NCI-H187 (cell line): ENCODE results near the gene LRRC17.
"Not testable (repeated sequence)": the region's sequence is repeated elsewhere in the genome, so short reads cannot be mapped to it uniquely, and the experiment has no call there.

ENCODE experiments used
- DNase-seq, 2 experiments: peaks; one replicate each; lab custom pipeline; 2025; lab: John Stamatoyannopoulos, UW

LRRC17 gene

GRCh38 chr7:102942181-102942866, 29.5 kb downstream of the LRRC17 start:
- DNase-seq: no peak

GRCh38 chr7:102942868-102943267, 30.1 kb downstream of the LRRC17 start:
- no peak for DNase-seq

GRCh38 chr7:102943423-102944169, 30.8 kb downstream of the LRRC17 start:
- DNase-seq: no peak

DNA sequence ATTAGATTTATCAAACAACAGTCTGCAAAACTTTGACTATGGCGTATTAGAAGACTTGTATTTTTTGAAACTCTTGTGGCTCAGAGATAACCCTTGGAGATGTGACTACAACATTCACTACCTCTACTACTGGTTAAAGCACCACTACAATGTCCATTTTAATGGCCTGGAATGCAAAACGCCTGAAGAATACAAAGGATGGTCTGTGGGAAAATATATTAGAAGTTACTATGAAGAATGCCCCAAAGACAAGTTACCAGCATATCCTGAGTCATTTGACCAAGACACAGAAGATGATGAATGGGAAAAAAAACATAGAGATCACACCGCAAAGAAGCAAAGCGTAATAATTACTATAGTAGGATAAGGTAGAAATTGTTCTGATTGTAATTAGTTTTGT, 31.4 kb downstream of the LRRC17 start:
- DNase-seq: no peak

DNA sequence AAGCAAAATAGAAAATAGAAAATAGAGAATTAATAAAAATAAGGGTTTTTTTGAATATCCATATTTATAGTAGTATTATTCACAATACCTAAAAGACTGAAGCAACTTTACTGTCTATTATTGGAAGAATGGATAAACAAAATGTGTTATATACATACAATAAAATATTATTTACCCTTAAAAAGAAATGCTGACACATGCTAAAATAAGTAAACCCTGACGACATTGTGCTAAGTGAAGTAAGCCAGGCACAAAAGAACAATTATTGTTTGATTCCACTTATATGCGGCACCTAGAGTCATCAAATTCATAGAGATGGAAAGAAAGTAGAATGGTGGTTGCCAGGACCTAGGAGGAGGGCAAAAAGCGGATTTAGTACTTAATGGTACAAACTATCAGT, 39.0 kb downstream of the LRRC17 start:
- no peak for DNase-seq

DNA sequence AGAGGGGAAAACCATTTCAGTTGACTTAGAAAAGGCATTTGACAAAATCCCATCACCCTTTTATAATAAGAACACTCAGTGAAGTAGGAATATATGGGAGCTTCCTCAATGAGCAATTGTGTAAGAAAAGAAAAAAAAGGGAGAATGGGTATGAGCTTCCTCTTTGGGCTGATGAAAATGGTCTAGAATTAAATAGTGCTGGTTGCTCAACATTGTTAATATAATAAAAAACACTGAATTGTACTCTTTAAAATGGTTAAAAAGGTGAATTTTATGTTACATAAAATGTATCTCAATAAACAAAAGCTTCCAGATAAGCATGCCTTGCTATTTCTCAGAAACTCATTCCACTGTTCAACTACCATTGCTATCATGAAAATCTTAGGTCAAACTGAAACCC, 40.6 kb downstream of the LRRC17 start:
- DNase-seq: no peak

GRCh38 chr7:102954359-102954758, 41.6 kb downstream of the LRRC17 start:
- DNase-seq: not testable (repeated sequence)

- DNase-seq: not testable (repeated sequence)
These were observed 45.2 kb downstream of the LRRC17 start for GRCh38 chr7:102958004-102958403.

DNA sequence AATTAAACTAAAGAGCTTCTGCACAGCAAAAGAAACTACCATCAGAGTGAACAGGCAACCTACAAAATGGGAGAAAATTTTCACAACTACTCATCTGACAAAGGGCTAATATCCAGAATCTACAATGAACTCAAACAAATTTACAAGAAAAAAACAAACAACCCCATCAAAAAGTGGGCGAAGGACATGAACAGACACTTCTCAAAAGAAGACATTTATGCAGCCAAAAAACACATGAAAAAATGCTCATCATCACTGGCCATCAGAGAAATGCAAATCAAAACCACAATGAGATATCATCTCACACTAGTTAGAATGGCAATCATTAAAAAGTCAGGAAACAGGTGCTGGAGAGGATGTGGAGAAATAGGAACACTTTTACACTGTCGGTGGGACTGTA, 49.2 kb downstream of the LRRC17 start:
- not testable (repeated sequence) for DNase-seq

DNA sequence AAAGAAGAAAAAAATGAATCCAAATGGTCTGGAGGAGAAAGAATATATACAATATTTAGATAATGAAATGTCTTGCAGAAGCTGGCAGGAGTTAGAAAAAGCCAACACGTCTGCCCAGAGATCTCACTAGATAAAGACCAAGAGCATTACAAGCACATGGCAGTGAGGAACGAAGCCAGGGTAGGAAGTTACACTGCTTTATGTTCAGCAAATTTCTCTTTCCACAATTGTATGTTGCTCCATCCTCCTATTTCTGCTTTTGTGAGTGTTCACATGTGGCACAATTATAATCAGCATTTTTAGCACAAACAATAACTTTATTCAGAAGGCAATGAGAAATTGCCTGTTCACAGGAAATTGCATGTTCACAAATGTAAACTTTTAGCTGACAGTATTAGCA, 53.7 kb downstream of the LRRC17 start:
- DNase-seq: no peak

- DNase-seq: no peak
These were observed 55.0 kb downstream of the LRRC17 start for GRCh38 chr7:102967798-102968197.

- DNase-seq: no peak
These were observed 60.4 kb downstream of the LRRC17 start for GRCh38 chr7:102973096-102973802.

- no peak for DNase-seq
These were observed 61.8 kb downstream of the LRRC17 start for GRCh38 chr7:102974366-102975236.

DNA sequence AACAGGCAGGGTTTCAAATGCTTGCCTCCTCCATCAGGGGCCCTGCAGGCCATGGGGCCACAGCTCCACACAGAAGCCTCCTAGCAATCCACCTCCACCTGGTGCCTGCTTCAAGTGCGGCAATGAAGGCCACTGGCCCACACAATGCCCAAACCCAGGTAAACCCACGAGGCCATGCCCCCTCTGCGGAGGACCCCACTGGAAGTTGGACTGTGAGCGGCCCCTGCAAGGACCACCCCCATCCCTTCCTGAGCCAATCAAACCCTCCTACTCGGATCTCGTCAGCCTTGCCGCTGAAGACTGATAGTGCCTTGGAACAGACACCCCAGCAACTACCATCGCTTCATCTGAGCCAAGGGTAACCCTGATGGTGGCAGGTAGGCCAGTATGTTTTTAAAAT, 63.1 kb downstream of the LRRC17 start:
- no peak for DNase-seq

DNA sequence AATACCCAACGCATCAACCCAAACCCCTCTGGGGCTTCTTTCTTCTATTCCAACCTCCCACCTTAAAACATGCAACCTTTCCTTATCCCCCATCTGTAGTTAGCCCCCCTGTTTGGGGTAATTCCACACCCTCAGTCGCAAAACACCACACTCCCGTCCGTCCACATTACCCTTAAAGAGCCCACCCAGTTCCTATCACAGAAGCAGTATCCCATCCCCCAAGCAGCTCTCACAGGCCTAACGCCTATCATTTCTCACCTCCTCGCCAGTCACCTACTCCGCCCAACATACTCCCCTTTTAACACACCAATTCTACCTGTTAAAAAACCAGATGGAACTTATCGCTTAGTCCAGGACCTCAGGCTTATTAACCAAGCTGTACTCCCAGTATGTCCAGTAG, 63.7 kb downstream of the LRRC17 start:
- DNase-seq: no peak

GRCh38 chr7:102977586-102977985, 64.8 kb downstream of the LRRC17 start:
- not testable (repeated sequence) for DNase-seq

DNA sequence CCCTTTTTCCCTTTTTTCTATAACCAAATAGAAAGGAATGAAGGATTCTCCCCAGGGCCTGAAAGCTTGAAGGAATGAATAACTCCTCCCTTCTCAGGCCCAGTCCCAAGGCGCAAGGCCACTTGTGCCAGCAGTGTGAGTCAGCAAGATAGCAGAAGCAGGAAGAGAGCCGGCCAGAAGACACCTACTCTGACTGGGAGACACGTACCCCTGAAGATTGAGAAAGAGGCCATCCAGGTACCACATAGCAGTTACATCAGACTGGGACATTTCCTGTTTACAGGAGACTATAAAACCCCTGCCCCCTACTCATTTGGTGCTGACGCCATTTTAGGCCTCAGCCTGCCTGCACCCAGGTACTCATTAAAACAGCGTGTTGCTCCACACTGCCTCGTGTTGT, 65.5 kb downstream of the LRRC17 start:
- DNase-seq: no peak

DNA sequence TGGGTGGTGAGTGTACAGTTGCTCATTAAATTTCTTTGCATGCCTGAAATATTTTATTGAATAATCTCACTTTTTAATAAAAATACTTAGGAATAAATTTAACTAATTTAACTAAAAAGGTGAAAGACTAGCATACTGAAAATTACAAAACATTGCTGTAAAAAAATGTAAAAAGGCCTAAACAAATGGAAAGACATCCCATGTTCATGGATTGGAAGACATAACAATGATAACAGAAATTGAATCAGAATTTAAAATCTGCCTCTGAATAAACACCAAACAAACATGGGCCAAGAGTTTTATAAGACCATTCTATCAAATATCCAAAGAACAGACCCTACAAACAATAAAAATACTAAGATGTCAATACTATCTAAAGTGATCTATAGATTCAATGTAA, 66.9 kb downstream of the LRRC17 start:
- no peak for DNase-seq

DNA sequence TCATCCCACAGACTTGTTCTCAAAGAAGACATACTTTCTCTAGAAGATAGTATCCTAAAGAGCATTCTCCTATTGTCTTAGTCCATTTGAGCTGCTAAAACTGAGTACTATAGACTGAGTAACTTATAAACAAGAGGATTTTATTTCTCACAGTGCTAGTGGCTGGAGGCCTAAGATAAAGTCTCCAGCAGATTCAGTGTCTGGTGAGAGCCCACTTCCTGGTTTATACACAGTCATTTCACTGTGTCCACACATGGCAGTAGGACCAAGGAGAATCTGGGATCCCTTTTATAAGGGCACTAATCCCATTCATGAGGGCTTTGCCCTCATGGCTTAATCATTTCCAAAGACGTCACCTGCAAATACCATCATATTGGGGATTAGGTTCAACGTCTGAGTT, 68.7 kb downstream of the LRRC17 start:
- DNase-seq: no peak

GRCh38 chr7:102982235-102982634, 69.4 kb downstream of the LRRC17 start:
- DNase-seq: no peak

- no peak for DNase-seq
These were observed 70.8 kb downstream of the LRRC17 start for GRCh38 chr7:102983602-102984001.

DNA sequence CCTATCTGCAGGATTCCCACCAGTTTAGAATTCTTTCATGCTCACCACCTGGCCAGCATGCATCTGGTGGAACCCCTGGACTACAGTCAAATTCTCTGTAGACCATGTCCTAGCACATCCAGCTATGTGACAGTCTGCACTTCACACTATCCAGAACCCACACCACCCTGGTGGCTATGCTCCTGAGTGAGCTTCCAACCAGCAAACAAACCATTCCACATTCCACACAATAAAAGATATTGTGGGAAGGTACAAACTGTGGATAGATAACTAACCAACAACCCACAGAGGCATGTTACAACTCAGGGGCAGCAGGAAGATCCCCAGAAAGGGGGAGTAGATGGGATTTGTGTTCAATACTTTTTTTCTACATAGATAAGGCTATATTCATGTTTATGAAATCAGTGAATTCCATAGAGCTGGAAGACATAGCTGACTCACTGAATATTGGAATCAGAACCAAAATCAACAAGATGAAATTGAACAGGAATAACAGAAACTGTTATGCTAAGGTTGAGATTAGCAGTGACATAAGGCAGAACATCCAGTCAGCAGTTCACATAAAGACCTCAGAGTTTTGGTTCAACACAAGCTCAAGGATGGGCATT, 72.5 kb downstream of the LRRC17 start:
- no peak for DNase-seq
